HG02623 (cell line): ENCODE results near the gene KPNA1.

ENCODE experiments used
- ATAC-seq: cut with Tn5 transposase; IDR thresholded peaks from one replicate; pipeline ENCODE4 v1.9.1; 2021; ENCODE audit warnings: moderate library complexity; ENCODE audit not compliant: unreplicated experiment

KPNA1 gene

GRCh38 chr3:122387709-122388108 lies 127.0 kb downstream of the KPNA1 start:
- ATAC-seq, result no peak

- peak; percentile 90 for ATAC-seq
Measured at GRCh38 chr3:122383771-122384697, 130.7 kb downstream of the KPNA1 start, which contains the start of gene FAM162A. Gene FAM162A (plus strand): TSS chr3:122384182. CDS start chr3:122384266, 84 bp downstream.

- peak; percentile 33 for ATAC-seq
Measured at GRCh38 chr3:122382888-122383666, 131.7 kb downstream of the KPNA1 start, which contains the start of gene MIX23. Gene MIX23 (minus strand): TSS chr3:122383231. CDS start chr3:122383224, 7 bp downstream.

- no peak for ATAC-seq
Measured at GRCh38 chr3:122377975-122378374, 136.8 kb downstream of the KPNA1 start.

GRCh38 chr3:122374034-122374433 lies 140.7 kb downstream of the KPNA1 start:
- ATAC-seq, result no peak
